H9 (cell line): ENCODE measurements around the gene TBC1D7. TPM values are rescaled to one million over a fixed set of nuclear protein-coding genes. Genes with fewer than 3 reads are reported as not detected.

ENCODE experiments used
- DNase-seq: peaks from one replicate; pipeline ENCODE4 v3.0.0-alpha.2; 2017
- H2AFZ ChIP-seq: one replicate; pipeline ENCODE4 v1.6.1; 2013; ENCODE audit warnings: mild to moderate bottlenecking, low read length, control low read depth, moderate library complexity
- H2AK5ac ChIP-seq: 2 replicates; pipeline ENCODE4 v1.6.1; 2013; ENCODE audit warnings: low read length, control low read depth, mixed read lengths; ENCODE audit not compliant: insufficient read length
- H2BK120ac ChIP-seq: one replicate; pipeline ENCODE4 v1.6.1; 2013; ENCODE audit warnings: low read depth, mild to moderate bottlenecking, low read length, control low read depth, inconsistent platforms; ENCODE audit not compliant: poor library complexity, severe bottlenecking
- H2BK12ac ChIP-seq: 2 replicates; pipeline ENCODE4 v1.6.1; 2013; ENCODE audit warnings: low read length, control low read depth, mixed read lengths, low read depth; ENCODE audit not compliant: insufficient read length
- H2BK15ac ChIP-seq: 2 replicates; pipeline ENCODE4 v1.6.1; 2013; ENCODE audit warnings: low read depth, low read length, control low read depth
- H2BK20ac ChIP-seq: one replicate; pipeline ENCODE4 v1.6.1; 2013; ENCODE audit warnings: low read depth, mild to moderate bottlenecking, low read length, control low read depth, inconsistent platforms; ENCODE audit not compliant: poor library complexity, severe bottlenecking
- H2BK5ac ChIP-seq: 2 replicates; pipeline ENCODE4 v1.6.1; 2013; ENCODE audit warnings: low read length, control low read depth, mixed read lengths; ENCODE audit not compliant: insufficient read length
- H3K14ac ChIP-seq: 2 replicates; pipeline ENCODE4 v1.6.1; 2013; ENCODE audit warnings: low read length, control low read depth; ENCODE audit not compliant: insufficient read depth
- H3K18ac ChIP-seq: 2 replicates; pipeline ENCODE4 v1.6.1; 2013; ENCODE audit warnings: low read depth, mild to moderate bottlenecking, mixed read lengths, low read length, control low read depth; ENCODE audit not compliant: insufficient read length
- H3K23ac ChIP-seq: 2 replicates; pipeline ENCODE4 v1.6.1; 2013; ENCODE audit warnings: low read length, control low read depth, mixed read lengths, low read depth; ENCODE audit not compliant: insufficient read length
- H3K23me2 ChIP-seq: 2 replicates; pipeline ENCODE4 v1.6.1; 2013; ENCODE audit warnings: low read depth, mild to moderate bottlenecking, mixed read lengths, low read length, control low read depth; ENCODE audit not compliant: insufficient read length, poor library complexity, severe bottlenecking
- H3K27ac ChIP-seq: 2 replicates; pipeline ENCODE4 v1.5.1; 2013; ENCODE audit warnings: low read length, control low read depth, mixed read lengths, low read depth; ENCODE audit not compliant: insufficient read length
- H3K27me3 ChIP-seq: 2 replicates; pipeline ENCODE4 v1.6.1; 2013; ENCODE audit warnings: low read length, control low read depth, inconsistent platforms; ENCODE audit not compliant: insufficient read depth
- H3K4ac ChIP-seq: 2 replicates; pipeline ENCODE4 v1.6.1; 2013; ENCODE audit warnings: low read depth, mild to moderate bottlenecking, control low read depth, inconsistent platforms, low read length, moderate library complexity
- H3K4me1 ChIP-seq: 2 replicates; pipeline ENCODE4 v1.6.1; 2013; ENCODE audit warnings: low read length, control low read depth, inconsistent platforms; ENCODE audit not compliant: insufficient read depth
- H3K4me2 ChIP-seq: 2 replicates; pipeline ENCODE4 v1.6.1; 2013; ENCODE audit warnings: low read length, control low read depth, mixed read lengths; ENCODE audit not compliant: insufficient read length, insufficient read depth
- H3K56ac ChIP-seq: 2 replicates; pipeline ENCODE4 v1.6.1; 2013; ENCODE audit warnings: low read depth, mild to moderate bottlenecking, mixed read lengths, low read length, control low read depth; ENCODE audit not compliant: insufficient read length
- H3K79me1 ChIP-seq: 2 replicates; pipeline ENCODE4 v1.6.1; 2013; ENCODE audit warnings: low read depth, mild to moderate bottlenecking, moderate library complexity, low read length, control low read depth, inconsistent platforms; ENCODE audit not compliant: insufficient read depth, poor library complexity, severe bottlenecking
- H3K79me2 ChIP-seq: 2 replicates; pipeline ENCODE4 v1.6.1; 2013; ENCODE audit warnings: low read length, control low read depth, inconsistent platforms; ENCODE audit not compliant: insufficient read depth
- H3K9ac ChIP-seq: 2 replicates; pipeline ENCODE4 v1.6.1; 2013; ENCODE audit warnings: low read length, control low read depth, mixed read lengths; ENCODE audit not compliant: insufficient read length; ENCODE audit errors: extremely low read depth
- H3K9me3 ChIP-seq: one replicate; pipeline ENCODE4 v1.6.1; 2013; ENCODE audit warnings: low read depth, low read length, inconsistent platforms; ENCODE audit not compliant: control insufficient read depth
- H3T11ph ChIP-seq: one replicate; pipeline ENCODE4 v1.6.1; 2013; ENCODE audit warnings: mild to moderate bottlenecking, low read length, control low read depth, inconsistent platforms
- H4K20me1 ChIP-seq: one replicate; pipeline ENCODE4 v1.6.1; 2013; ENCODE audit not compliant: control insufficient read depth, insufficient read length, insufficient read depth
- H4K5ac ChIP-seq: 2 replicates; pipeline ENCODE4 v1.6.1; 2013; ENCODE audit warnings: low read depth, mild to moderate bottlenecking, mixed read lengths, low read length, control low read depth; ENCODE audit not compliant: insufficient read length
- H4K8ac ChIP-seq: replicated peaks from 2 replicates; pipeline ENCODE4 v1.6.1; 2013; ENCODE audit warnings: low read length, control low read depth, mixed read lengths, low read depth; ENCODE audit not compliant: insufficient read length
- H4K91ac ChIP-seq: 2 replicates; pipeline ENCODE4 v1.6.1; 2013; ENCODE audit warnings: low read depth, mild to moderate bottlenecking, moderate library complexity, mixed read lengths, low read length, control low read depth; ENCODE audit not compliant: insufficient read length
- H3K27ac Mint-ChIP-seq, 3 experiments: 2 replicates in 2 of 3; 3 replicates in 1 of 3; pipeline ENCODE4 v1.8.0; 2020 to 2021; ENCODE audit warnings: mixed read lengths in 3 of 3, mild to moderate bottlenecking in 1 of 3, moderate library complexity in 1 of 3
- H3K27me3 Mint-ChIP-seq: 2 replicates; pipeline ENCODE4 v1.8.0; 2021; ENCODE audit warnings: low read depth, mild to moderate bottlenecking, moderate library complexity, mixed read lengths
- H3K36me3 Mint-ChIP-seq, 3 experiments: 2 replicates in 2 of 3; 3 replicates in 1 of 3; pipeline ENCODE4 v1.8.0; 2020 to 2021; ENCODE audit warnings: low read depth in 3 of 3, mixed read lengths in 3 of 3; ENCODE audit not compliant: insufficient read depth in 1 of 3
- H3K4me1 Mint-ChIP-seq, 2 experiments: 2 replicates each; pipeline ENCODE4 v1.8.0; 2020; ENCODE audit warnings: mixed read lengths in 2 of 2
- H3K4me3 Mint-ChIP-seq, 2 experiments: 2 replicates in 1 of 2; 3 replicates in 1 of 2; pipeline ENCODE4 v1.8.0; 2020 to 2021; ENCODE audit warnings: mild to moderate bottlenecking in 2 of 2, mixed read lengths in 2 of 2, moderate library complexity in 1 of 2
- H3K9me3 Mint-ChIP-seq, 2 experiments: 2 replicates in 1 of 2; 3 replicates in 1 of 2; pipeline ENCODE4 v1.8.0; 2020; ENCODE audit warnings: mild to moderate bottlenecking in 2 of 2, mixed read lengths in 2 of 2, moderate library complexity in 1 of 2
- CTCF ChIP-seq: fragments of 200-600 bp; sonication (generic); conservative IDR thresholded peaks from 3 replicates; pipeline ENCODE4 v1.8.0; 2021; ENCODE audit warnings: antibody characterized with exemption, mild to moderate bottlenecking
- WGBS: extraction: QIAGEN DNeasy Blood & Tissue Kit; methylation state at CpG from one replicate; pipeline ENCODE4 v1.1.7; 2013; ENCODE audit warnings: missing lambda C conversion rate, low lambda C conversion rate, mixed read lengths; ENCODE audit not compliant: insufficient read length; ENCODE audit errors: extremely low coverage; 5-methylcytosine and 5-hydroxymethylcytosine counted together
- total RNA-seq: library from RNA; stranded (reverse); gene quantifications from 2 replicates; pipeline ENCODE4 v1.2.1, GENCODE V29; 2021

TBC1D7 gene
- total RNA-seq, 1 experiment from 2014 or later = 33.9 TPM

GRCh38 chr6:13357551-13358075 is 29.3 kb upstream of the TBC1D7 start:
- no CpG with 5 or more reads among the region's 14 CpGs for WGBS

More at GRCh38 chr6:13357551-13358075, 29.3 kb upstream of the TBC1D7 start:
- Histone ChIP-seq H3K4me2 (no peak overlapping the region), H3K23ac (no peak overlapping the region), H3K9ac (no peak overlapping the region), H3K56ac (no peak overlapping the region), H2BK12ac (no peak overlapping the region), H4K8ac (no peak overlapping the region), H2BK20ac (no peak overlapping the region), H4K20me1 (no peaks in the 10 kb centered on the region), H3K79me1 (no peaks in the 10 kb centered on the region), H3K4me1 (peaks cover 3% of the 10 kb centered on the region; the same call in 1 of the 2 replicates), H3K27ac (no peak overlapping the region), H3K4ac (no peak overlapping the region), H2AK5ac (no peak overlapping the region), H3K79me2 (no peaks in the 10 kb centered on the region), H3T11ph (no peak overlapping the region), H3K14ac (no peak overlapping the region), H2AFZ (no peak overlapping the region), H4K5ac (no peak overlapping the region), H3K27me3 (no peaks in the 10 kb centered on the region), H3K18ac (no peak overlapping the region), H2BK15ac (no peak overlapping the region), H3K9me3 (no peaks in the 10 kb centered on the region), H4K91ac (no peak overlapping the region), H2BK5ac (no peak overlapping the region), H3K23me2 (no peaks in the 10 kb centered on the region), H2BK120ac (no peak overlapping the region)
- peaks cover 41 to 45% of the 10 kb centered on the region in 2 experiments for H3K4me1 Mint-ChIP-seq
- no peaks in the 10 kb centered on the region for H3K36me3 Mint-ChIP-seq
- DNase-seq = peak; percentile 52
- H3K4me3 Mint-ChIP-seq = no peak overlapping the region; a peak in 1 of 5 replicates
- peak overlapping the region in 2 of 3 experiments; percentile 9 to 76; a peak in 3 of 7 replicates for H3K27ac Mint-ChIP-seq
- H3K9me3 Mint-ChIP-seq = no peaks in the 10 kb centered on the region
- no peaks in the 10 kb centered on the region for H3K27me3 Mint-ChIP-seq
- TF ChIP-seq CTCF = no peak
